NCI-H2029 (cell line): ENCODE results near the gene PRPF6.

Source experiments
- DNase-seq: peaks from one replicate; lab custom pipeline; 2025; lab: John Stamatoyannopoulos, UW

PRPF6 gene

GRCh38 chr20:63980806-63981728 is at the start of gene PRPF6:
TSS of gene PRPF6 (plus strand) at chr20:63981132. CDS start at chr20:63981246, 114 bp downstream.
- peak; percentile 98 for DNase-seq

GRCh38 chr20:63931735-63932134 is 49.2 kb upstream of the PRPF6 start:
- no peak for DNase-seq

DNA sequence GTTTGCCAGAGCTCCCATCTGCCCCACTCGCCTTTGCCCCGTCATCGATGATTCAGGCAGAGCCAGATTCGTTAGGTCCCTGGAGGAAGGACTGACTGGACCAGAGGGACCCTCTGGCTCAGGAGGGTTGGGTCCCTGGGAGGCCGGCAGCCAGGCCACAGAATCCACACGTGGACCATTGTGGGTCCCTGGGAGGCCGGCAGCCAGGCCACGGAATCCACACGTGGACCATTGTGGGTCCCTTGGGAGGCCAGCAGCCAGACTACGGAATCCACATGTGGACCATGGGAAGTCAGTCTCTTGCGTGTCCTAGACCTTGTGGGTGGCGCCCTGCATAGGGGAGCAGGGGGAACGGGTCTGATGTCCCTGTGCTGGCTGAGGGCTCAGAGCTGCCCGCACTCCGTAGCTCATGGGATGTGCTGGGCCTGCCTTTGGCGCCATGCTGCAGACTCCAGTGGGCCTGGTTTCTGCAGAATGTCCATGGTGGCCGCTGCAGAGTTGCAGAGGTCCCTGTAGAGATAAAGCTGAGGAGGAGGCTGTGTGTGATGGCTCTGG is 48.2 kb upstream of the PRPF6 start:
- no peak for DNase-seq

DNA sequence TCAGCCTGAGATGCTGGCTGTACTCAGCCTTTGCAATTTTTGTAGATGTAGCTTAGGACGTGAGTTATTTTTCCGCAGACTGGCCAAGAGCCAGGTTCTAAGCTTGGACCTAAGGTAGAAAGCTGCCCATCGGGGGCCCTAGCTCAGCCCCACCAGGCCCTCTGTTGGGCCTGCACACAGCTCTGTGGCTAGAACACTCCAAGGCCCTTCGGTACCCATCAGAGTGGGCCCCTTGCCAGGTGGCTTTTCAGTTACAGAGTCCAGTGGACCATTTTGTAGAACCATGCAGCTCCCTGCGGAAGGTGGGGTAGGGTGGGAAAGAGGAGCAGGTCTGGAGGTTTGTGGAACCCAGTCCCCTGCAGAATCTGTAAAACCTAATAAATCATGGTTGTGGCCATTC is 47.3 kb upstream of the PRPF6 start:
- DNase-seq, result no peak

- DNase-seq, result no peak
These were observed 46.5 kb upstream of the PRPF6 start for GRCh38 chr20:63934271-63935068.

- DNase-seq, result no peak
These were observed 45.5 kb upstream of the PRPF6 start for GRCh38 chr20:63935447-63935846.

DNA sequence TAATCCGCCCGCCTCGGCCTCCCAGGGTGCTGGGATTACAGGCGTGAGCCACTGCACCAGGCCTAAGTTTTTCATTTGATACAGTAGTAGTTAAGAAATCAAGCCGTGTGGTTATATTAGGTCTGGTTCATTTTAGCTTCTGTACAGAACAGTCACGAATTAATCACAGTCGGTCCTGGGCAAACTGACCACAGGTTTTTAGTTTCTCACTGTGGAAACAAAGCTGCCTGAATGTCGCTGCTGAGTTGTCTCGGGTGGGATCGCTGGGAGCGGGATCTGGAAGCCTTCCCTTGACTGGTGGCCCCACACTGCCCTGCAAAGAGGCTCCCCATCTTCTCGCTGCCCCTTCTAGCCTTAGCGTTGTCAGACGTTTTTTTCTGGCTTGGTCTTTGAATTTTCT is 43.3 kb upstream of the PRPF6 start:
- DNase-seq, result no peak

DNA sequence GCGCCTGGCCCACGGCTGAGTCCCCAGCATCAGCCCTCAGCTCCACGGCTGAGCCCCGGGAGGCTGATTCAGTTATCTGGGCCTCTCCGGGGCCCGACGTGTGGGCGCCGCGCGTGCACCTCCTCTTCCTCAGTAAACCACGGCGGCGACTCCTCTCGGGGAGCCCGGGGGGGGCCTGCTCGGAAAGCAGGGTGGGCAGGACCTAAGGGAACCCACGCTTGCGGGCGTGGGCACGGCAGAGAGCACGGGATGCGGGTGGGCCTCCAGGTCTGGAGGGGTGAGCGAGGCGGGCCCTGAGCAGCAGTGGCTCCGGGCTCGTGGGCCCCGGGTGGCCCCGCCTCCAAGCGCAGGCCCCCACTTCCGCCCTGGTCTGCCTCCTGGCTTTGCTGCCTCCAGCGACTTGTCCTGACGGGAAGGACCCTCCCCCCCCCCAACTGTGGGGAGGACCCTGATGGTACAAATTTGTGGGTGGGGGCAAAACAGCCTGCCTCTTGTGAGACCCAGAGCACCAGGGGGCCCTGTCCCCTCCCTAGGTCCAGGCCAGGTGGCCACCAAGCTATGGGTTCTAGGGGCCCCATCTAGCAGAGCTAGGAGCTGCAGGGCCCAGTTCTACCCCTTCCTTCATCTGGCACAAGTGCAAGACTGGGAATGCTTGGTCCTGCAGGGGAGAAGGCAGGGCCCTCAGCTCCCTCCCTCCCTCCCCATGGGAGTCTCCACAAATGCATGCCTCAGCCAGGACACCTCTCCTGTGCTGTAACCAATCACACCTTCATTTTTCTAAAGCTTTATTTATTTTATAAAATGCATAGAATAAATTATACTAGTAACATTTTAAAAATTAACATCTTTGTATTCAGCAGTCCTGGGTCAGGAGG is 41.6 kb upstream of the PRPF6 start:
- no peak for DNase-seq

- no peak for DNase-seq
These were observed 40.9 kb upstream of the PRPF6 start for GRCh38 chr20:63940071-63940471.

- DNase-seq, result no peak
These were observed 40.3 kb upstream of the PRPF6 start for GRCh38 chr20:63940472-63941266.

DNA sequence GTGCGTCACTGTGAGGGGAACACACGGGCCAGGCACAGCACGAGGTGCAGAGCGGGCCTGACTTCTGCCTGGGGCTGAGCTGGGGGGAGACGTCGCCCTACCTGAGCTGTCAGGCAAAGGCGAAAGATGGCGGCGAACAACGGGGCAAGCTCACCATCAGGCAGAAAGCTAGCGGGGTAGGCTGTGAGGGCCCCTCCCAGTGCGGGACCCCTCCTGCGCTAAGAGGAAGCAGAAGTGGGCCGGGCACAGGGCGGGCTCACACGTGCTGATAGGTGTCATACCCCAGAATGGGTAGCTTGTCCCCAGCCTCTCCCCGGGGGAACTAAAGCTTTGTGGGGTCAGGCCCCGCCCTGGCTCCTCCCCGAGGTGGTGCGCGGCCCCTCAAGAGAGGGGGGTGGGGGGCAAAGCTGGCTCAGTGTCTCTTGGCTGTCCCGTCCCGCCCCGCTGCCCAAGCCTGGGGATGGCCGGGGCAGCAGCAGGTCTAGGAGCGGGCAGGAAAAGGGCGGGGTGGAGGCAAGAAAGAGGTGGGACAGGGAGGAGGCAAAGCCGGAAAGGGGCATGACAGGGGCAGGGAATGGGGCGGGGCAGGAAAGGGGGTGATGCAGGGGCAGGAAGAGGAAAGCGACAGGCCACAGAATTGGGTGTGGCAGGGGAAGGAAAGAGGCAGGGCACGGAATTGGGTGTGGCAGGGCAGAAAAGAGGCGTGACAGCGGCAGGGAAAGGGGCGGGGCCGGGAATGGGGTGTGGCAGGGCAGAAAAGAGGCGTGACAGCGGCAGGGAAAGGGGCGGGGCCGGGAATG is 39.5 kb upstream of the PRPF6 start:
- DNase-seq, result no peak

DNA sequence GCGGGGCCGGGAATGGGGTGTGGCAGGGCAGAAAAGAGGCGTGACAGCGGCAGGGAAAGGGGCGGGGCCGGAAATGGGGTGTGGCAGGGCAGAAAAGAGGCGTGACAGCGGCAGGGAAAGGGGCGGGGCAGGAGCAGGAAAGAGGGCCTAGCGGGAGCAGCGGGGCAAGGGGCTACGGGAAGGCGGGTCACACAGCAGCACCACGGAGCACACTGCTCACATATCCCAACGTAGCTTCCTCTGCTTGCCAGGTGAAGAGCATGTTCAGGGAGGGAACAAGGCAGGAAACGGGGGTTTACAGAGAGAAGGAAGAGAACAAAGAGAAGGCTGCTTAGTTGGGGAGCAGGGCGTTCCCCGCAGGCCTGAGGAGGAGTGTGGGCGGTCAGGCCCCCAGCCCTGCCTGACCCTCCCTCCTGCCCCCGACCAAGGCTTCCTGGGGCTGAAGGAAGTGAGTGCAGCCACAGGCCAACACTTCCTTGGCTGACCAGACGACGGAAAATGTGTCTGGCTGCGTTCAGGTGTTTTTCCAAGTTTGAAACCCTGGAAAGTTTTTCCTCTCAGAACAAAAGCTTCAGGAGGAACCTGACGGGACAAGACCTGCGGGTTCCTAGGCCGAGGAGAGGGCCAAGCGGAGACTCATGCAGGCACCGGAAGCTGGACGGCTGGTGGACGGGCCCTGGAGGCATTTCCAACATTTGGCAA is 38.5 kb upstream of the PRPF6 start:
- peak; percentile 14 for DNase-seq

- DNase-seq, result no peak
These were observed 37.7 kb upstream of the PRPF6 start for GRCh38 chr20:63942969-63943807.

GRCh38 chr20:63943808-63944077 is 37.2 kb upstream of the PRPF6 start:
- DNase-seq, result no peak

DNA sequence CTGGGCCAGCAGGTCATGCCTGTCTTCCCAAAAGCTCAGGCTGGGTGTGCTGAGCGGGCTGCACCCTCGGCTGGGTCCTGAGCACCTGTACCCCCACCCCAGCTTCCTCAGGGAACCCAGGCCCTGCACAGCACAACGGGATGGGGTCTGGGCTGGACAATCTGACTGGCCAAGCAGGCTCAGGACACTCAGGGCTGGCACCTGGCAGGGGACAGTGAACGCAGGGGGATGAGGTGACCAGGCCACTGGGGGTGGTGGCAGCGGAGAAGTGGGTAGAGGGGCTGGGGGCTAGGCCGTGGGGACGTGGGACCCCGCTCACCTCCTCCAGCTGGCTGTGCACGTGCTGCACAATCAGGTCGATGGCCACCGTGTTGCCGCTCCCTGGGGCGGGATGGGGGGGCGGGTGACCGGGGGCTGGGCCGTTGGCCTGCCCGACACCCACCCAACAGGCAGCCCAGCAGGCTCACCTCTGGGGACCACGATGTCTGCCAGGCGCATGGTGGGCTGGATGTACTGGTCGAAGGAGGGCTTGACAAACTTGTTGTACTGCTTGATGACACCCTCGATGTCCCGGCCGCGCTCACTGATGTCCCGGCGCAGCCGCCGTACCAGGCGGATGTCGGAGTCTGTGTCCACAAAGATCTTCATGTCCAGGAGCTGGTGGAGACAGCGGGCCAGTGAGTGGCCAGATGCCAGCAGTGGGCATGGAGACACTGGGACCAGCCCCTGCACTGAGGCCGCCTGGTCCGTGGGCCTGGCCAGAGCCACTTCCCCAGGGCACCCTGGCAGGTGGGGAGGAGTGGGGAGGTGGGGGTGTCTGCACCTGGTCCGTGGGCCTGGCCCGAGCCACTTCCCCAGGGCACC is 36.6 kb upstream of the PRPF6 start:
- DNase-seq, result no peak

GRCh38 chr20:63945031-63945658 is 35.8 kb upstream of the PRPF6 start:
- no peak for DNase-seq
